ENCODE data around the gene SMAD3. TPM values are rescaled to one million over a fixed set of nuclear protein-coding genes. Genes with fewer than 3 reads are reported as not detected.

The SMAD3 gene
- total and polyA plus RNA-seq, 2 of the 4 experiments (the other 2 are of a cell fraction): 71.0 to 177 TPM

- peak overlapping the region; percentile 53 for H3K18ac ChIP-seq (ENCODE audit: low read depth, low read length)
- peak overlapping the region; percentile 29 to 76; a peak in 3 of 4 replicates for H4K8ac ChIP-seq (ENCODE audit: low read depth in 2 of 2, low read length in 2 of 2)
- H3K4ac ChIP-seq (ENCODE audit: low read depth, low read length): peak overlapping the region; percentile 86
- H2BK120ac ChIP-seq (ENCODE audit: low read depth, low read length): peak overlapping the region; percentile 50; the same call in 1 of the 2 replicates
- H4K20me1 ChIP-seq (ENCODE audit: insufficient read depth, low read length): no peaks in the 10 kb centered on the region
- 71% methylated on average over 3 of the region's 6 CpGs; no CpG with 5 or more reads in 1 of the 2 experiments for WGBS, 2 experiments (ENCODE audit: extremely low coverage in 2 of 2, insufficient read length in 1 of 2)
- H3K27me3 ChIP-seq (ENCODE audit: control insufficient read depth, insufficient read depth, low read length): no peaks in the 10 kb centered on the region
- no peak for TF ChIP-seq RCOR1 (IDR thresholded peaks at IDR 0.05; ENCODE audit: insufficient replicate concordance, low read length)
- TF ChIP-seq, protein P1, sequence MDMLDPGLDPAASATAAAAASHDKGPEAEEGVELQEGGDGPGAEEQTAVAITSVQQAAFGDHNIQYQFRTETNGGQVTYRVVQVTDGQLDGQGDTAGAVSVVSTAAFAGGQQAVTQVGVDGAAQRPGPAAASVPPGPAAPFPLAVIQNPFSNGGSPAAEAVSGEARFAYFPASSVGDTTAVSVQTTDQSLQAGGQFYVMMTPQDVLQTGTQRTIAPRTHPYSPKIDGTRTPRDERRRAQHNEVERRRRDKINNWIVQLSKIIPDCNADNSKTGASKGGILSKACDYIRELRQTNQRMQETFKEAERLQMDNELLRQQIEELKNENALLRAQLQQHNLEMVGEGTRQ (IDR thresholded peaks at IDR 0.05; ENCODE audit: low read depth, low read length): no peak
- TF ChIP-seq, protein P2, sequence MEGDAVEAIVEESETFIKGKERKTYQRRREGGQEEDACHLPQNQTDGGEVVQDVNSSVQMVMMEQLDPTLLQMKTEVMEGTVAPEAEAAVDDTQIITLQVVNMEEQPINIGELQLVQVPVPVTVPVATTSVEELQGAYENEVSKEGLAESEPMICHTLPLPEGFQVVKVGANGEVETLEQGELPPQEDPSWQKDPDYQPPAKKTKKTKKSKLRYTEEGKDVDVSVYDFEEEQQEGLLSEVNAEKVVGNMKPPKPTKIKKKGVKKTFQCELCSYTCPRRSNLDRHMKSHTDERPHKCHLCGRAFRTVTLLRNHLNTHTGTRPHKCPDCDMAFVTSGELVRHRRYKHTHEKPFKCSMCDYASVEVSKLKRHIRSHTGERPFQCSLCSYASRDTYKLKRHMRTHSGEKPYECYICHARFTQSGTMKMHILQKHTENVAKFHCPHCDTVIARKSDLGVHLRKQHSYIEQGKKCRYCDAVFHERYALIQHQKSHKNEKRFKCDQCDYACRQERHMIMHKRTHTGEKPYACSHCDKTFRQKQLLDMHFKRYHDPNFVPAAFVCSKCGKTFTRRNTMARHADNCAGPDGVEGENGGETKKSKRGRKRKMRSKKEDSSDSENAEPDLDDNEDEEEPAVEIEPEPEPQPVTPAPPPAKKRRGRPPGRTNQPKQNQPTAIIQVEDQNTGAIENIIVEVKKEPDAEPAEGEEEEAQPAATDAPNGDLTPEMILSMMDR (conservative IDR thresholded peaks at IDR 0.05; ENCODE audit: low read depth, low read length): no peak
- no peak for TF ChIP-seq CEBPB (IDR thresholded peaks at IDR 0.05; ENCODE audit: low read depth, low read length)
- no peak for TF ChIP-seq BHLHE40 (IDR thresholded peaks at IDR 0.05; ENCODE audit: low read depth, low read length)
- no peak for TF ChIP-seq MXI1 (IDR thresholded peaks at IDR 0.05; ENCODE audit: borderline replicate concordance, low read depth, low read length)
- TF ChIP-seq FOS (IDR thresholded peaks at IDR 0.05; ENCODE audit: low read depth, low read length): no peak
- no peak for TF ChIP-seq NFE2L2 (IDR thresholded peaks at IDR 0.05; ENCODE audit: low read depth, low read length)
- TF ChIP-seq RAD21 (IDR thresholded peaks at IDR 0.05; ENCODE audit: low read length): no peak
- no peak for TF ChIP-seq POLR2A (IDR thresholded peaks at IDR 0.05; ENCODE audit: low read depth, low read length)
- no peak for TF ChIP-seq MAZ (IDR thresholded peaks at IDR 0.05; ENCODE audit: borderline replicate concordance, low read depth, low read length)
- no peak for TF ChIP-seq SMC3 (IDR thresholded peaks at IDR 0.05; ENCODE audit: low read depth, low read length)
- no peak overlapping the region; the same call in 1 of the 2 replicates for H3K56ac ChIP-seq (ENCODE audit: extremely low read depth, insufficient read depth, low read length)
- peaks cover 53% of the 10 kb centered on the region for H3K4me1 ChIP-seq (ENCODE audit: control insufficient read depth, insufficient read depth, low read length)
- no peak overlapping the region for H3K9ac ChIP-seq (ENCODE audit: low read depth, low read length)
- in situ Hi-C loops (cut with MboI; ENCODE audit: low sequenced_read_pairs): no loop called here
- peak overlapping the region; percentile 69 for H3K27ac ChIP-seq (ENCODE audit: insufficient read depth, low read length)
- peak overlapping the region; percentile 53; the same call in 1 of the 2 replicates for H4K91ac ChIP-seq (ENCODE audit: insufficient read depth, low read depth, low read length)
- CTCF ChIA-PET: no interaction called here
- no peak overlapping the region for H2AFZ ChIP-seq (replicated peaks; ENCODE audit: low read length, poor library complexity)
- dilution Hi-C loops (cut with HindIII; ENCODE audit: low sequenced_read_pairs, unreplicated experiment): no loop called here
- H3K9me3 ChIP-seq (ENCODE audit: control insufficient read depth, insufficient read depth, low read length): no peaks in the 10 kb centered on the region
- ATAC-seq (ENCODE audit: low read depth): peak; percentile 1; the same call in 1 of the 2 replicates
- H2BK5ac ChIP-seq (ENCODE audit: low read depth, low read length, poor library complexity, severe bottlenecking): peak overlapping the region; percentile 7
- 0 out of 2 replicates have a peak overlapping the region, but pooled peaks have one; percentile 5 for H3K23ac ChIP-seq (ENCODE audit: low read depth, low read length)
- intact Hi-C loops (cut with micrococcal nuclease): no loop called here
- H3K36me3 ChIP-seq (ENCODE audit: control insufficient read depth, insufficient read depth, low read length): peaks cover 89% of the 10 kb centered on the region
- H3K14ac ChIP-seq (replicated peaks; ENCODE audit: low read depth, low read length): peak overlapping the region; percentile 40; the same call in 1 of the 2 replicates
- H2BK15ac ChIP-seq (ENCODE audit: low read depth, low read length): peak overlapping the region; percentile 17; the same call in 2 of the 3 replicates
- H3K4me2 ChIP-seq (ENCODE audit: low read depth, low read length): no peak overlapping the region
- H3K79me1 ChIP-seq (ENCODE audit: low read depth in 1 of 2, low read length in 2 of 2): peaks cover 53 to 94% of the 10 kb centered on the region in 2 experiments
- 0 out of 2 replicates have a peak overlapping the region, but pooled peaks have one; percentile 74 for H2AK5ac ChIP-seq (ENCODE audit: low read depth, low read length)
- H3K4me3 ChIP-seq (ENCODE audit: insufficient read depth, low read depth, low read length): no peak overlapping the region
- peak overlapping the region; percentile 69 for H2BK20ac ChIP-seq (ENCODE audit: low read depth, low read length)
- peak overlapping the region; percentile 12 for H2AK9ac ChIP-seq (replicated peaks; ENCODE audit: low read depth, low read length, poor library complexity)
- POLR2A ChIA-PET (ENCODE audit: unreplicated experiment): no interaction called here
- peaks cover 57% of the 10 kb centered on the region for H3K9me1 ChIP-seq (ENCODE audit: insufficient read depth, low read length)
- BruUV-seq (replicated peaks): no TSS peak
- peak overlapping the region; percentile 16; the same call in 1 of the 2 replicates for H4K5ac ChIP-seq (ENCODE audit: low read depth, low read length)
- no peak for DNase-seq
These were observed 120.8 kb downstream of the SMAD3 start for GRCh38 chr15:67186226-67186649.
